ENCODE results near the gene ACYP2. TPM values are rescaled to one million over a fixed set of nuclear protein-coding genes. Genes with fewer than 3 reads are reported as not detected.

ACYP2 gene
- total RNA-seq, 2 donors from 2014 or later, result 9.8 to 10.3 TPM

- Mint-ChIP-seq H3K4me3 (no peak overlapping the region), H3K27ac (no peak overlapping the region), H3K27me3 (peaks cover 16% of the 10 kb centered on the region), H3K4me1 (peaks cover 2% of the 10 kb centered on the region), H3K36me3 (ENCODE audit: low read depth) (no peaks in the 10 kb centered on the region)
- ATAC-seq (no peak), DNase-seq (no peak)
- H3K9me3 ChIP-seq (ENCODE audit: control insufficient read depth, low read length, poor library complexity, severe bottlenecking), result no peaks in the 10 kb centered on the region
These were observed 232.2 kb downstream of the ACYP2 start for GRCh38 chr2:54347622-54348021.

- ATAC-seq, result no peak
- Mint-ChIP-seq H3K27ac (no peak overlapping the region), H3K4me1 (peaks cover 2% of the 10 kb centered on the region), H3K36me3 (ENCODE audit: low read depth) (no peaks in the 10 kb centered on the region), H3K27me3 (peaks cover 15% of the 10 kb centered on the region), H3K4me3 (no peak overlapping the region)
- DNase-seq, result no peak
- no peaks in the 10 kb centered on the region for H3K9me3 ChIP-seq (ENCODE audit: control insufficient read depth, low read length, poor library complexity, severe bottlenecking)
These were observed 233.2 kb downstream of the ACYP2 start for GRCh38 chr2:54348646-54349045.

GRCh38 chr2:54350426-54350825 is 235.0 kb downstream of the ACYP2 start:
- peaks cover 5% of the 10 kb centered on the region for H3K27me3 Mint-ChIP-seq
- H3K4me1 Mint-ChIP-seq, result peaks cover 2% of the 10 kb centered on the region
- no peak for DNase-seq
- ATAC-seq, result no peak
- H3K4me3 Mint-ChIP-seq, result no peak overlapping the region
- no peaks in the 10 kb centered on the region for H3K36me3 Mint-ChIP-seq (ENCODE audit: low read depth)
- H3K27ac Mint-ChIP-seq, result no peak overlapping the region
- H3K9me3 ChIP-seq (ENCODE audit: control insufficient read depth, low read length, poor library complexity, severe bottlenecking), result no peaks in the 10 kb centered on the region

GRCh38 chr2:54353216-54353615 is 237.8 kb downstream of the ACYP2 start:
- H3K9me3 ChIP-seq (ENCODE audit: control insufficient read depth, low read length, poor library complexity, severe bottlenecking), result no peaks in the 10 kb centered on the region
- no peak for ATAC-seq
- no peak for DNase-seq
- peaks cover 17% of the 10 kb centered on the region for H3K27me3 Mint-ChIP-seq
- H3K4me3 Mint-ChIP-seq, result no peak overlapping the region
- no peaks in the 10 kb centered on the region for H3K4me1 Mint-ChIP-seq
- no peak overlapping the region for H3K27ac Mint-ChIP-seq
- no peaks in the 10 kb centered on the region for H3K36me3 Mint-ChIP-seq (ENCODE audit: low read depth)

Other genes starting within 250 kb of the ACYP2 start
- gene PSME4, start 144.6 kb upstream of the ACYP2 start, total RNA-seq, result 10 to 100 TPM; 64.5 to 80.4 TPM
- not detected for gene TSPYL6, start 140.6 kb downstream of the ACYP2 start, total RNA-seq

All from T-helper 17 cell (primary cell).